WTC11 (cell line): ENCODE measurements around the gene PGLYRP3. TPM values are rescaled to one million over a fixed set of nuclear protein-coding genes. Genes with fewer than 3 reads are reported as not detected.

ENCODE experiments used
- ATAC-seq: fragments of 200-7000 bp; cut with Tn5 transposase; 2 replicates; pipeline ENCODE4 v1.10.0; 2021; ENCODE audit warnings: mild to moderate bottlenecking, moderate library complexity
- CTCF ChIA-PET: fragments of 300-600 bp; sonication (Branson Sonifier 250); formaldehyde crosslinking; loops from one replicate; lab custom pipeline; 2021; ENCODE audit warnings: antibody characterized with exemption; lab: Charles Lee
- POLR2A ChIA-PET: fragments of 350-600 bp; sonication (Branson Sonifier 250); formaldehyde crosslinking; loops from one replicate; lab custom pipeline; 2021; ENCODE audit warnings: antibody characterized with exemption; lab: Charles Lee
- DNase-seq: peaks from one replicate; pipeline ENCODE4 v3.0.0; 2021; ENCODE audit warnings: low spot score
- H3K27ac Mint-ChIP-seq: 2 replicates; pipeline ENCODE4 v1.8.0; 2021; ENCODE audit warnings: mixed read lengths
- H3K27me3 Mint-ChIP-seq: 2 replicates; pipeline ENCODE4 v1.8.0; 2021; ENCODE audit warnings: low read depth, mild to moderate bottlenecking, moderate library complexity, mixed read lengths
- H3K36me3 Mint-ChIP-seq: 2 replicates; pipeline ENCODE4 v1.8.0; 2021; ENCODE audit warnings: mixed read lengths
- H3K4me1 Mint-ChIP-seq: 2 replicates; pipeline ENCODE4 v1.8.0; 2022; ENCODE audit warnings: mixed read lengths
- H3K4me3 Mint-ChIP-seq: 2 replicates; pipeline ENCODE4 v1.8.0; 2021; ENCODE audit warnings: mild to moderate bottlenecking, moderate library complexity, mixed read lengths
- H3K9me3 Mint-ChIP-seq: 2 replicates; pipeline ENCODE4 v1.8.0; 2021; ENCODE audit warnings: mixed read lengths
- GTF2I ChIP-seq: fragments of 250-450 bp; sonication (Bioruptor Pico); conservative IDR thresholded peaks from 2 replicates; pipeline ENCODE4 v1.4.0; 2021; ENCODE audit warnings: mild to moderate bottlenecking
- MYBL2 ChIP-seq: sonication (generic); formaldehyde crosslinking; IDR thresholded peaks from 2 replicates; pipeline ENCODE4 v1.8.1; 2023; ENCODE audit warnings: mild to moderate bottlenecking, moderate library complexity, missing genetic modification reagents
- NFE2L1 ChIP-seq: sonication (generic); formaldehyde crosslinking; IDR thresholded peaks from 2 replicates; pipeline ENCODE4 v1.8.1; 2023; ENCODE audit warnings: missing genetic modification reagents
- NR2C2 ChIP-seq: sonication (generic); formaldehyde crosslinking; IDR thresholded peaks from 2 replicates; pipeline ENCODE4 v1.8.0; 2022; ENCODE audit warnings: mild to moderate bottlenecking, missing genetic modification reagents
- SMAD3 ChIP-seq: sonication (generic); formaldehyde crosslinking; IDR thresholded peaks from 2 replicates; pipeline ENCODE4 v1.8.0; 2022; ENCODE audit warnings: missing genetic modification reagents, mild to moderate bottlenecking, borderline replicate concordance
- TCF7 ChIP-seq: sonication (generic); formaldehyde crosslinking; IDR thresholded peaks from 2 replicates; pipeline ENCODE4 v1.8.0; 2022; ENCODE audit warnings: mild to moderate bottlenecking, low read depth, missing genetic modification reagents, moderate library complexity
- TEAD4 ChIP-seq: sonication (generic); formaldehyde crosslinking; IDR thresholded peaks from 2 replicates; pipeline ENCODE4 v1.8.0; 2022; ENCODE audit warnings: mild to moderate bottlenecking, missing genetic modification reagents
- TP53 ChIP-seq: sonication (generic); formaldehyde crosslinking; IDR thresholded peaks from 2 replicates; pipeline ENCODE4 v1.8.1; 2023; ENCODE audit warnings: mild to moderate bottlenecking, missing genetic modification reagents
- ZBTB21 ChIP-seq: sonication (generic); formaldehyde crosslinking; IDR thresholded peaks from 2 replicates; pipeline ENCODE4 v1.8.1; 2023; ENCODE audit warnings: mild to moderate bottlenecking, missing genetic modification reagents, borderline replicate concordance
- ZNF138 ChIP-seq: sonication (generic); formaldehyde crosslinking; conservative IDR thresholded peaks from 2 replicates; pipeline ENCODE4 v1.8.1; 2022; ENCODE audit warnings: mild to moderate bottlenecking, moderate library complexity, missing genetic modification reagents
- total RNA-seq: library from RNA; stranded (reverse); gene quantifications from 3 replicates; pipeline ENCODE4 v1.2.3, GENCODE V29; 2021
- TF ChIP-seq, protein P1 (sequence below): sonication (generic); formaldehyde crosslinking; IDR thresholded peaks from 2 replicates; pipeline ENCODE4 v1.8.0; 2022; ENCODE audit warnings: missing genetic modification reagents
- TF ChIP-seq, protein P2 (sequence below): sonication (generic); formaldehyde crosslinking; IDR thresholded peaks from 2 replicates; pipeline ENCODE4 v1.8.0; 2023; ENCODE audit warnings: missing genetic modification reagents
- TF ChIP-seq, protein P3 (sequence below): sonication (generic); formaldehyde crosslinking; IDR thresholded peaks from 2 replicates; pipeline ENCODE4 v1.8.1; 2022; ENCODE audit warnings: mild to moderate bottlenecking, moderate library complexity, missing genetic modification reagents
- TF ChIP-seq, protein P4 (sequence below): fragments of 250-450 bp; sonication (Bioruptor Pico); IDR thresholded peaks from 2 replicates; pipeline ENCODE4 v1.9.0; 2021; ENCODE audit warnings: mild to moderate bottlenecking
- TF ChIP-seq, protein P5 (sequence below): sonication (generic); formaldehyde crosslinking; IDR thresholded peaks from 2 replicates; pipeline ENCODE4 v1.8.0; 2022; ENCODE audit warnings: mild to moderate bottlenecking, missing genetic modification reagents
- TF ChIP-seq, protein P6 (sequence below): sonication (generic); formaldehyde crosslinking; conservative IDR thresholded peaks from 2 replicates; pipeline ENCODE4 v1.8.1; 2022; ENCODE audit warnings: mild to moderate bottlenecking, missing genetic modification reagents

The PGLYRP3 gene
- total RNA-seq, 1 experiment from 2014 or later = not detected

DNA sequence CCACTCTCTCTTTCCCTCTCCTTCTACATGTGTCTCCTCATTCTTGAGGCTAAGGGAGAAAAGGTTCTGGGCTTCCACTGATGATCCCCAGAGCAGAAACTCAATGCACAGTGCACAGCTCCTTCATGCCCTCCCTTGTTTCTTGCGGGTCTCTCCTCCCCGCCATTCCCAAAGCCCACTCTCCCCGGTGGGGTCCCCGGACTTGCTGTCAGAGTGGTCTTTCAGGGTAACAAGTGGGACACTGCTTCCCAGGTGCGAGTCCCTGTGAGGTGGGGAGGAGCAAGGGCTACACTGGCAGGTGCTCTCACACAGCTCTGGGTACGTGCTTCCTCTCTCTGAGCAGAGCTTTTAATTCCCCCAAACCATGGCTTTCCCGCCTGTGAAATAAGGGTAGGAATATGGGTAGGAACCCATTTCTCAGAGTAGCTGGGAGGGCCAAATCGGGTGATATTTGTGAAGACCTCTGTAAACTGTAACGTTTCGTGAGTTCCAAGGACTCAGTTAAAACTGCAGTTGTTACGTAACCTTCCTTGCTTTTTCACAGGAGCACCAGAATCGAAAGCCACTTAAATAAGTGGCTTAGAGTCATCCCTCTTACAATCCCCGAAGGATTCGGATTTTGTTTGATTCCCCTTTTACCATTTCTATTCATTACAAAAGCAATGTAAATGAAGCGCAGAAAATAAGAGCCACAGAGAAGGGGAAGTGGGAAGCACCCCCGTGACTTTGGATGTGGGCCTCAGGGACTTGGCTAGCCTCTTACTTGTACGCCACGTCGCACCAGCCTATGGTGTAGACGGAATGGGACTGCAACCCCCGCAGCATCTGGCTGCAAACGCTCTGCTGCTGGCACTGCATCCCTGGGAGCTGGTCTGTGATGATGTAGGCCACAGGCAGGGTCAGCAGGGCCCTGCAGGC, 6.2 kb downstream of the PGLYRP3 start (continued):
- TF ChIP-seq, protein P1, sequence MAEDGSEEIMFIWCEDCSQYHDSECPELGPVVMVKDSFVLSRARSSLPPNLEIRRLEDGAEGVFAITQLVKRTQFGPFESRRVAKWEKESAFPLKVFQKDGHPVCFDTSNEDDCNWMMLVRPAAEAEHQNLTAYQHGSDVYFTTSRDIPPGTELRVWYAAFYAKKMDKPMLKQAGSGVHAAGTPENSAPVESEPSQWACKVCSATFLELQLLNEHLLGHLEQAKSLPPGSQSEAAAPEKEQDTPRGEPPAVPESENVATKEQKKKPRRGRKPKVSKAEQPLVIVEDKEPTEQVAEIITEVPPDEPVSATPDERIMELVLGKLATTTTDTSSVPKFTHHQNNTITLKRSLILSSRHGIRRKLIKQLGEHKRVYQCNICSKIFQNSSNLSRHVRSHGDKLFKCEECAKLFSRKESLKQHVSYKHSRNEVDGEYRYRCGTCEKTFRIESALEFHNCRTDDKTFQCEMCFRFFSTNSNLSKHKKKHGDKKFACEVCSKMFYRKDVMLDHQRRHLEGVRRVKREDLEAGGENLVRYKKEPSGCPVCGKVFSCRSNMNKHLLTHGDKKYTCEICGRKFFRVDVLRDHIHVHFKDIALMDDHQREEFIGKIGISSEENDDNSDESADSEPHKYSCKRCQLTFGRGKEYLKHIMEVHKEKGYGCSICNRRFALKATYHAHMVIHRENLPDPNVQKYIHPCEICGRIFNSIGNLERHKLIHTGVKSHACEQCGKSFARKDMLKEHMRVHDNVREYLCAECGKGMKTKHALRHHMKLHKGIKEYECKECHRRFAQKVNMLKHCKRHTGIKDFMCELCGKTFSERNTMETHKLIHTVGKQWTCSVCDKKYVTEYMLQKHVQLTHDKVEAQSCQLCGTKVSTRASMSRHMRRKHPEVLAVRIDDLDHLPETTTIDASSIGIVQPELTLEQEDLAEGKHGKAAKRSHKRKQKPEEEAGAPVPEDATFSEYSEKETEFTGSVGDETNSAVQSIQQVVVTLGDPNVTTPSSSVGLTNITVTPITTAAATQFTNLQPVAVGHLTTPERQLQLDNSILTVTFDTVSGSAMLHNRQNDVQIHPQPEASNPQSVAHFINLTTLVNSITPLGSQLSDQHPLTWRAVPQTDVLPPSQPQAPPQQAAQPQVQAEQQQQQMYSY (CRISPR knock-in tag) = no peak
- TF ChIP-seq ZBTB21 (CRISPR knock-in tag) (no peak), TEAD4 (CRISPR knock-in tag) (no peak)
- TF ChIP-seq, protein P2, sequence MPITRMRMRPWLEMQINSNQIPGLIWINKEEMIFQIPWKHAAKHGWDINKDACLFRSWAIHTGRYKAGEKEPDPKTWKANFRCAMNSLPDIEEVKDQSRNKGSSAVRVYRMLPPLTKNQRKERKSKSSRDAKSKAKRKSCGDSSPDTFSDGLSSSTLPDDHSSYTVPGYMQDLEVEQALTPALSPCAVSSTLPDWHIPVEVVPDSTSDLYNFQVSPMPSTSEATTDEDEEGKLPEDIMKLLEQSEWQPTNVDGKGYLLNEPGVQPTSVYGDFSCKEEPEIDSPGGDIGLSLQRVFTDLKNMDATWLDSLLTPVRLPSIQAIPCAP (CRISPR knock-in tag) = no peak
- TF ChIP-seq, protein P3, sequence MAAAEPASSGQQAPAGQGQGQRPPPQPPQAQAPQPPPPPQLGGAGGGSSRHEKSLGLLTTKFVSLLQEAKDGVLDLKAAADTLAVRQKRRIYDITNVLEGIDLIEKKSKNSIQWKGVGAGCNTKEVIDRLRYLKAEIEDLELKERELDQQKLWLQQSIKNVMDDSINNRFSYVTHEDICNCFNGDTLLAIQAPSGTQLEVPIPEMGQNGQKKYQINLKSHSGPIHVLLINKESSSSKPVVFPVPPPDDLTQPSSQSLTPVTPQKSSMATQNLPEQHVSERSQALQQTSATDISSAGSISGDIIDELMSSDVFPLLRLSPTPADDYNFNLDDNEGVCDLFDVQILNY = no peak

DNA sequence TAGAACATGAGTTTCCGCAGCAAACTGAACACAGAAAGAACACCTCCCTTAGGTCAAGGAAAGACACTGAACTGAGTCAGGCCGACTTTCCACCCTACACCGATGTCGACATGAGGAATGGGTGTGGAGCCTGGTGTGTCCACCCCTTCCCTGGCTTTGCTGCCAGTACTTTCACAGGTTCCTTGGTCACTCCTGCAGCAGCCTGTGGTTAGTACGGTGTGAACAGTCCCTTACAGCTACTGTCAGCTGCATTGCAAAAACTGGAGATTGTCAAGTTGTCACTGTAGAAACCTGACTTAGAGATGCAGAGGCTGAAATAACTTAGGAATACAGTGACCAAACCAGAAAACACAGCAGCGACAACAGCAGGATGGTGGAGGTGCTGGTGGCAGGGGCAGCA, 7.1 kb downstream of the PGLYRP3 start:
- TF ChIP-seq SMAD3 (CRISPR knock-in tag) (no peak), TCF7 (CRISPR knock-in tag) (no peak), TEAD4 (CRISPR knock-in tag) (no peak), TP53 (no peak), NR2C2 (CRISPR knock-in tag) (no peak), MYBL2 (CRISPR knock-in tag) (no peak), NFE2L1 (no peak), GTF2I (CRISPR knock-in tag) (no peak), ZNF138 (CRISPR knock-in tag) (no peak)
- TF ChIP-seq, protein P4, sequence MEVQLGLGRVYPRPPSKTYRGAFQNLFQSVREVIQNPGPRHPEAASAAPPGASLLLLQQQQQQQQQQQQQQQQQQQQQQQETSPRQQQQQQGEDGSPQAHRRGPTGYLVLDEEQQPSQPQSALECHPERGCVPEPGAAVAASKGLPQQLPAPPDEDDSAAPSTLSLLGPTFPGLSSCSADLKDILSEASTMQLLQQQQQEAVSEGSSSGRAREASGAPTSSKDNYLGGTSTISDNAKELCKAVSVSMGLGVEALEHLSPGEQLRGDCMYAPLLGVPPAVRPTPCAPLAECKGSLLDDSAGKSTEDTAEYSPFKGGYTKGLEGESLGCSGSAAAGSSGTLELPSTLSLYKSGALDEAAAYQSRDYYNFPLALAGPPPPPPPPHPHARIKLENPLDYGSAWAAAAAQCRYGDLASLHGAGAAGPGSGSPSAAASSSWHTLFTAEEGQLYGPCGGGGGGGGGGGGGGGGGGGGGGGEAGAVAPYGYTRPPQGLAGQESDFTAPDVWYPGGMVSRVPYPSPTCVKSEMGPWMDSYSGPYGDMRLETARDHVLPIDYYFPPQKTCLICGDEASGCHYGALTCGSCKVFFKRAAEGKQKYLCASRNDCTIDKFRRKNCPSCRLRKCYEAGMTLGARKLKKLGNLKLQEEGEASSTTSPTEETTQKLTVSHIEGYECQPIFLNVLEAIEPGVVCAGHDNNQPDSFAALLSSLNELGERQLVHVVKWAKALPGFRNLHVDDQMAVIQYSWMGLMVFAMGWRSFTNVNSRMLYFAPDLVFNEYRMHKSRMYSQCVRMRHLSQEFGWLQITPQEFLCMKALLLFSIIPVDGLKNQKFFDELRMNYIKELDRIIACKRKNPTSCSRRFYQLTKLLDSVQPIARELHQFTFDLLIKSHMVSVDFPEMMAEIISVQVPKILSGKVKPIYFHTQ = no peak
- TF ChIP-seq, protein P5, sequence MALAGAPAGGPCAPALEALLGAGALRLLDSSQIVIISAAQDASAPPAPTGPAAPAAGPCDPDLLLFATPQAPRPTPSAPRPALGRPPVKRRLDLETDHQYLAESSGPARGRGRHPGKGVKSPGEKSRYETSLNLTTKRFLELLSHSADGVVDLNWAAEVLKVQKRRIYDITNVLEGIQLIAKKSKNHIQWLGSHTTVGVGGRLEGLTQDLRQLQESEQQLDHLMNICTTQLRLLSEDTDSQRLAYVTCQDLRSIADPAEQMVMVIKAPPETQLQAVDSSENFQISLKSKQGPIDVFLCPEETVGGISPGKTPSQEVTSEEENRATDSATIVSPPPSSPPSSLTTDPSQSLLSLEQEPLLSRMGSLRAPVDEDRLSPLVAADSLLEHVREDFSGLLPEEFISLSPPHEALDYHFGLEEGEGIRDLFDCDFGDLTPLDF = no peak
- TF ChIP-seq, protein P6, sequence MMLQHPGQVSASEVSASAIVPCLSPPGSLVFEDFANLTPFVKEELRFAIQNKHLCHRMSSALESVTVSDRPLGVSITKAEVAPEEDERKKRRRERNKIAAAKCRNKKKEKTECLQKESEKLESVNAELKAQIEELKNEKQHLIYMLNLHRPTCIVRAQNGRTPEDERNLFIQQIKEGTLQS (CRISPR knock-in tag) = no peak
- no peaks in the 10 kb centered on the region for H3K9me3 Mint-ChIP-seq
- H3K27ac Mint-ChIP-seq = no peak overlapping the region
- DNase-seq (no peak), ATAC-seq (no peak)
- peaks cover 18% of the 10 kb centered on the region for H3K4me1 Mint-ChIP-seq
- H3K27me3 Mint-ChIP-seq = no peaks in the 10 kb centered on the region
- no peak overlapping the region for H3K4me3 Mint-ChIP-seq
- no peaks in the 10 kb centered on the region for H3K36me3 Mint-ChIP-seq
- ChIA-PET CTCF (interaction anchor here (1.2 to 2.1 kb wide), 2 partner anchors 13 to 17 kb away, joined by 3 to 6 read pairs; no protein-coding TSS in a partner anchor), POLR2A (no interaction called here)
